A673 (cell line): ENCODE measurements around the gene ZCCHC3. TPM values are rescaled to one million over a fixed set of nuclear protein-coding genes. Genes with fewer than 3 reads are reported as not detected.

Experiments used
- BruUV-seq: library from RNA; stranded (reverse); fragments of 400-500 nt; replicated peaks from 2 replicates; lab custom pipeline; 2021; lab: Mats Ljungman, UMichigan
- CTCF ChIA-PET: fragments of 300-600 bp; sonication (Branson Sonifier 250); formaldehyde crosslinking; loops from one replicate; lab custom pipeline; 2022; ENCODE audit warnings: antibody characterized with exemption; lab: Charles Lee
- POLR2A ChIA-PET: fragments of 300-600 bp; sonication (Branson Sonifier 250); formaldehyde crosslinking; loops from one replicate; lab custom pipeline; 2022; ENCODE audit warnings: antibody characterized with exemption; ENCODE audit not compliant: low non-redundant PET; lab: Charles Lee
- DNase-seq: peaks from one replicate; pipeline ENCODE4 v3.0.0-alpha.2; 2015; ENCODE audit warnings: low spot score
- H3K27ac ChIP-seq: fragments of 200-600 bp; sonication (generic); 2 replicates; pipeline ENCODE4 v1.5.1; 2016; ENCODE audit warnings: mixed run types, low read depth, mild to moderate bottlenecking, mixed read lengths, antibody characterized with exemption, low read length; ENCODE audit not compliant: poor library complexity, severe bottlenecking
- H3K27me3 ChIP-seq: fragments of 200-600 bp; sonication (generic); replicated peaks from 2 replicates; pipeline ENCODE4 v1.6.1; 2017; ENCODE audit warnings: mixed run types, low read depth, mild to moderate bottlenecking, mixed read lengths, antibody characterized with exemption, low read length; ENCODE audit not compliant: insufficient read depth, poor library complexity
- H3K36me3 ChIP-seq: fragments of 200-600 bp; sonication (generic); 2 replicates; pipeline ENCODE4 v1.6.1; 2016; ENCODE audit warnings: mixed run types, mild to moderate bottlenecking, mixed read lengths, antibody characterized with exemption, low read length; ENCODE audit not compliant: insufficient read depth, poor library complexity, severe bottlenecking
- H3K4me1 ChIP-seq: fragments of 200-600 bp; sonication (generic); 2 replicates; pipeline ENCODE4 v1.6.1; 2017; ENCODE audit warnings: mixed run types, mild to moderate bottlenecking, mixed read lengths, antibody characterized with exemption, low read length; ENCODE audit not compliant: insufficient read depth, poor library complexity, severe bottlenecking
- H3K4me3 ChIP-seq: fragments of 200-600 bp; sonication (generic); 2 replicates; pipeline ENCODE4 v1.5.1; 2016; ENCODE audit warnings: low read depth, mixed run types, mild to moderate bottlenecking, mixed read lengths, low read length; ENCODE audit not compliant: poor library complexity, severe bottlenecking
- H3K9me3 ChIP-seq: fragments of 200-600 bp; sonication (generic); 2 replicates; pipeline ENCODE4 v1.6.1; 2016; ENCODE audit warnings: mixed run types, low read depth, mild to moderate bottlenecking, mixed read lengths, antibody characterized with exemption, low read length; ENCODE audit not compliant: poor library complexity, severe bottlenecking
- EZH2 ChIP-seq: fragments of 200-600 bp; sonication (generic); IDR thresholded peaks from 2 replicates; pipeline ENCODE4 v1.6.1; 2017; ENCODE audit warnings: borderline replicate concordance, low read depth, mild to moderate bottlenecking, mixed read lengths, antibody characterized with exemption, low read length; ENCODE audit not compliant: poor library complexity, severe bottlenecking
- intact Hi-C: fragments of 100-400 bp; cut with micrococcal nuclease; formaldehyde crosslinking; loops from one replicate; pipeline ENCODE4 v1.10.0; 2022; ENCODE audit not compliant: unreplicated experiment
- total RNA-seq: library from RNA; stranded (reverse); gene quantifications from 2 replicates; pipeline ENCODE4 v1.2.3, GENCODE V29; 2021
- TF ChIP-seq, protein P1 (sequence below): fragments of 300-800, 200-600 bp; sonication (generic); conservative IDR thresholded peaks from 2 replicates; pipeline ENCODE4 v1.5.1; 2017; ENCODE audit warnings: low read depth, mild to moderate bottlenecking, antibody characterized with exemption, low read length, moderate library complexity, mixed read lengths

ZCCHC3 gene
- total RNA-seq, 1 experiment from 2014 or later = 39.6 TPM

DNA sequence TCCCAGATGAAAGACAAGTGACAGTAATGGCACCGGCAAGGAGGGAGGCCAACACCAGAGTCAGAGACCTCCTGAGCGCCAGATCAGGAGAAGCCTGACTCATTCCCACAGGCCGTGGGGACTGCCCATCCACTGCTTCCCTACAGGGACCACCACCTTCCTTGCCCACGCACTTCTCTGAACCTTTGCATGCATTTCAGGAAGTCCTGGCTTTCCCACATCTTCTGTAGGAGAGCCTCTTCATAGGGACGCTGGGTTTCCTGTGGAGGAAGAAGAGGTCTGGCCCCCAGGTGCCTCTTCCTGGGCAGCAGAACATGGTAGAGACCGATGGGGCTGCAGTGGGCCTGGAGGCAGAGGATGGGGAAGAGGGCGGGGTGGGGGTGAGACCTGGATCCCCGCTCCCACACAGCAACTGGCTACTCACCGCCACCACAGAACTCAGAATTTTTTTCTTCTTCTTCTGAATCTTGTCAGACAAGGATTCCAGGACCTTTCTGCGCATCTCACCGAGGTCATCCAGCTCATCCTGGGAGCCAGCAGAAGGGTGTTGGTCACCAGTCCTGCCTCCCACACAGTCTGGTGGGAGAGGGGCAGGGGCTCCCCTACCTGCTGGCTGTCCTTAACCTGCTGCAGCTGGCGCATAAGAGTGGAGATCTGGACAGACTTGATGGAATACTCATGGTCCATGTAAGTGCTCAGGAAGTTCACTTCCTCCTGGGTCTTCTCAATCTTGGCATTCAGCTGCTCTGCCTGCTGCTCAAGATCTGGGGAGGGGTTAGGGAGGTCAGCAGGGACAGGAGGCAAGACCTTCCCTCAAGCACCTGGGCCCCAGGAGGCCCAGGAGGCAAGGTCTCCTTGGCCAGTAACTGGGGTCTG lies 20.5 kb upstream of the ZCCHC3 start:
- BruUV-seq = no TSS peak
- TF ChIP-seq EZH2 = no peak
- TF ChIP-seq, protein P1, sequence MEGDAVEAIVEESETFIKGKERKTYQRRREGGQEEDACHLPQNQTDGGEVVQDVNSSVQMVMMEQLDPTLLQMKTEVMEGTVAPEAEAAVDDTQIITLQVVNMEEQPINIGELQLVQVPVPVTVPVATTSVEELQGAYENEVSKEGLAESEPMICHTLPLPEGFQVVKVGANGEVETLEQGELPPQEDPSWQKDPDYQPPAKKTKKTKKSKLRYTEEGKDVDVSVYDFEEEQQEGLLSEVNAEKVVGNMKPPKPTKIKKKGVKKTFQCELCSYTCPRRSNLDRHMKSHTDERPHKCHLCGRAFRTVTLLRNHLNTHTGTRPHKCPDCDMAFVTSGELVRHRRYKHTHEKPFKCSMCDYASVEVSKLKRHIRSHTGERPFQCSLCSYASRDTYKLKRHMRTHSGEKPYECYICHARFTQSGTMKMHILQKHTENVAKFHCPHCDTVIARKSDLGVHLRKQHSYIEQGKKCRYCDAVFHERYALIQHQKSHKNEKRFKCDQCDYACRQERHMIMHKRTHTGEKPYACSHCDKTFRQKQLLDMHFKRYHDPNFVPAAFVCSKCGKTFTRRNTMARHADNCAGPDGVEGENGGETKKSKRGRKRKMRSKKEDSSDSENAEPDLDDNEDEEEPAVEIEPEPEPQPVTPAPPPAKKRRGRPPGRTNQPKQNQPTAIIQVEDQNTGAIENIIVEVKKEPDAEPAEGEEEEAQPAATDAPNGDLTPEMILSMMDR = no peak
- no peaks in the 10 kb centered on the region for H3K4me1 ChIP-seq
- ChIA-PET CTCF (interaction anchor here (0.5 to 0.6 kb wide), 2 partner anchors 29 to 54 kb away, joined by 5 to 6 read pairs; no protein-coding TSS in a partner anchor), POLR2A (interaction anchor here (0.7 kb wide), 1 partner anchor 9 kb away, joined by 3 read pairs; no protein-coding TSS in a partner anchor)
- DNase-seq = no peak
- no peaks in the 10 kb centered on the region for H3K9me3 ChIP-seq
- no peak overlapping the region for H3K27ac ChIP-seq
- no peaks in the 10 kb centered on the region for H3K27me3 ChIP-seq
- H3K4me3 ChIP-seq = no peak overlapping the region
- H3K36me3 ChIP-seq = peaks cover 19% of the 10 kb centered on the region
- intact Hi-C loops = no loop called here

DNA sequence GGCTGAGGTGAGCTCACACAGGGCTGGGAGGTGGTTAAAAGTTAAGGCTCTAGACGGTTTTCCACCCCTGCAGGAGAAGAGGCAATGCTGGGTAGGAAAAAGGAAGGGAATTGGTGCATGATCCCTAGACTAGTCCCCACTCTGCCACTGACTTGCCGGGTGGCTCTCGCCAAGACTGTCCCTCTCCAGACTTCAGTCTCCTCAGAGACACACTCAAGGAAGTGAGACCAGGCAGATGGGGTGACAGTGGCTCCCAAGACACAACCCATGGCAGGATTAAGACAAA lies 19.9 kb upstream of the ZCCHC3 start:
- CTCF ChIA-PET = no interaction called here
- H3K4me3 ChIP-seq = no peak overlapping the region

DNA sequence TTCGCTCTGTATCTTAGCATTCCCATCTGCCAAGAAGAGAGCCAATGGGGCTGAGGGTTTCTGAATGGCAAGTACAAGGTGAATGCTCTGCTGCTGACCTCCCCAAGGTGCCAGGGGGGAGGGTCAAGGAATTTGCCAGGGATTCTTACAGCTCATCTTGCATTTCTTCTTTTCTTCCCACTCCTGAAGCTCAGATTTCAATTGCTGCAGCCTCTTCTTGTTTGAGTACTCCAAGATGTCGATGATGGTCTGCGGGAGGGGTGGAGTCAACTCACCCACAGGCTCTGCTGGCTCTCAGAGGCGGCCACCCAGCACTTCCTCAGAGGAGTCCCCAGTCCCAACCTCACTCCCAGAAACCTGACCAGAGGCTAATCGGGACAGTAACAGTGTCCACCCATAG lies 19.2 kb upstream of the ZCCHC3 start:
- ChIA-PET CTCF (interaction anchor here (1.0 kb wide), 1 partner anchor 12 kb away, joined by 4 read pairs; no protein-coding TSS in a partner anchor), POLR2A (no interaction called here)
- TF ChIP-seq EZH2 = no peak
- TF ChIP-seq, protein P1 = no peak
- Histone ChIP-seq H3K4me1 (no peaks in the 10 kb centered on the region), H3K36me3 (peaks cover 19% of the 10 kb centered on the region), H3K9me3 (no peaks in the 10 kb centered on the region), H3K27ac (no peak overlapping the region), H3K4me3 (no peak overlapping the region), H3K27me3 (no peaks in the 10 kb centered on the region)
- intact Hi-C loops = loop anchor here (1.0 kb wide), 1 partner anchor 52 kb away; no protein-coding TSS in a partner anchor
- no TSS peak for BruUV-seq
- DNase-seq = no peak

More for the DNA sequence above, 19.9 kb upstream of the ZCCHC3 start:
- Histone ChIP-seq H3K4me1 (no peaks in the 10 kb centered on the region), H3K36me3 (peaks cover 19% of the 10 kb centered on the region), H3K9me3 (no peaks in the 10 kb centered on the region), H3K27ac (no peak overlapping the region), H3K27me3 (no peaks in the 10 kb centered on the region)
- POLR2A ChIA-PET = no interaction called here
- DNase-seq = no peak
- no TSS peak for BruUV-seq
- no peak for TF ChIP-seq EZH2
- TF ChIP-seq, protein P1 = no peak
- intact Hi-C loops = no loop called here
